Uterus (tissue), 4 donors: ENCODE measurements around the gene DRC3. TPM values are rescaled to one million over a fixed set of nuclear protein-coding genes. Genes with fewer than 3 reads are reported as not detected.

Source experiments
- DNase-seq, 2 donors: peaks; one replicate each; pipeline ENCODE4 v3.0.0-alpha.2; 2019 to 2020
- H3K27ac ChIP-seq, 2 donors: fragments of 200-600 bp; sonication (generic); 1 replicate in 1 of 2; 2 replicates in 1 of 2; pipeline ENCODE4 v1.5.1; 2016 to 2018
- H3K27me3 ChIP-seq, 2 donors: fragments of 200-600 bp; sonication (generic); one replicate each; pipeline ENCODE4 v1.5.1; 2018 to 2019; ENCODE audit warnings: control low read depth in 1 of 2
- H3K36me3 ChIP-seq, 2 donors: fragments of 200-600 bp; sonication (generic); one replicate each; pipeline ENCODE4 v1.5.1; 2019; ENCODE audit warnings: control low read depth in 1 of 2
- H3K4me1 ChIP-seq, 2 donors: fragments of 200-600 bp; sonication (generic); one replicate each; pipeline ENCODE4 v1.5.1; 2018 to 2019; ENCODE audit warnings: control low read depth in 1 of 2
- H3K4me3 ChIP-seq, 2 donors: fragments of 200-600 bp; sonication (generic); 1 replicate in 1 of 2; 2 replicates in 1 of 2; pipeline ENCODE4 v1.5.1; 2018 to 2019; ENCODE audit warnings: mild to moderate bottlenecking in 1 of 2
- H3K9me3 ChIP-seq, 2 donors: fragments of 200-600 bp; sonication (generic); one replicate each; pipeline ENCODE4 v1.5.1; 2019; ENCODE audit warnings: control low read depth in 1 of 2
- CTCF ChIP-seq, 4 experiments: fragments of 200-600 bp in 2 of 4; fragments of 450-650 bp in 2 of 4; sonication (generic) in 2 of 4; IDR thresholded peaks; one replicate each; pipeline ENCODE4 v1.5.1; 2016 to 2019; ENCODE audit warnings: antibody characterized with exemption in 4 of 4, mild to moderate bottlenecking in 2 of 4, moderate library complexity in 1 of 4
- POLR2A ChIP-seq, 2 donors: fragments of 450-650 bp; IDR thresholded peaks; one replicate each; pipeline ENCODE4 v1.6.1; 2016; ENCODE audit warnings: antibody characterized with exemption in 2 of 2, mild to moderate bottlenecking in 1 of 2, moderate library complexity in 1 of 2
- intact Hi-C: fragments of 100-400 bp; cut with DNase I; formaldehyde crosslinking; loops from one replicate; pipeline ENCODE4 v1.15.1; 2023; ENCODE audit warnings: low total_unique reads
- total RNA-seq, 4 donors: library from RNA; depleted of rRNA in 3 of 4; stranded (reverse); fragments of >200 nt in 3 of 4; gene quantifications; one replicate each; pipeline versions ENCODE4 v1.1.0 to v1.2.4, GENCODE V29; 2014 to 2023
- donor health status: DM: yes; HTN: yes; CAD: no.

The DRC3 gene
- total RNA-seq, 4 donors from 2014 or later = 7.7 to 18.5 (median 13.6) TPM

- peaks cover 7 to 19% of the 10 kb centered on the region in 2 donors for H3K4me1 ChIP-seq
- H3K27ac ChIP-seq = peak overlapping the region; percentile 69 to 85
- no peak for DNase-seq
- H3K4me3 ChIP-seq = no peak overlapping the region
- no peak for TF ChIP-seq POLR2A (IDR thresholded peaks at IDR 0.05)
- TF ChIP-seq CTCF (IDR thresholded peaks at IDR 0.05) = no peak
- no peaks in the 10 kb centered on the region for H3K9me3 ChIP-seq
- H3K27me3 ChIP-seq = no peaks in the 10 kb centered on the region
- intact Hi-C loops = no loop called here
- no peaks in the 10 kb centered on the region for H3K36me3 ChIP-seq
Measured at GRCh38 chr17:17959520-17960361, 12.9 kb upstream of the DRC3 start.

GRCh38 chr17:17960500-17961030 lies 12.1 kb upstream of the DRC3 start:
- no peak overlapping the region for H3K4me3 ChIP-seq
- no peaks in the 10 kb centered on the region for H3K27me3 ChIP-seq
- peak overlapping the region; percentile 69 to 85 for H3K27ac ChIP-seq
- no peaks in the 10 kb centered on the region for H3K36me3 ChIP-seq
- intact Hi-C loops = no loop called here
- no peak for DNase-seq
- H3K4me1 ChIP-seq = peaks cover 7 to 19% of the 10 kb centered on the region in 2 donors
- H3K9me3 ChIP-seq = no peaks in the 10 kb centered on the region
- TF ChIP-seq POLR2A (IDR thresholded peaks at IDR 0.05) (no peak), CTCF (IDR thresholded peaks at IDR 0.05) (no peak)

- TF ChIP-seq POLR2A (IDR thresholded peaks at IDR 0.05) (no peak), CTCF (IDR thresholded peaks at IDR 0.05) (no peak)
- H3K36me3 ChIP-seq = no peaks in the 10 kb centered on the region
- no peak for DNase-seq
- intact Hi-C loops = no loop called here
- no peaks in the 10 kb centered on the region for H3K27me3 ChIP-seq
- no peak overlapping the region for H3K4me3 ChIP-seq
- H3K4me1 ChIP-seq = peaks cover 2 to 11% of the 10 kb centered on the region in 2 donors
- H3K9me3 ChIP-seq = no peaks in the 10 kb centered on the region
- no peak overlapping the region for H3K27ac ChIP-seq
Measured at GRCh38 chr17:17963066-17963465, 9.6 kb upstream of the DRC3 start.

- no peak for DNase-seq
- intact Hi-C loops = no loop called here
- TF ChIP-seq CTCF (IDR thresholded peaks at IDR 0.05) = no peak
- no peak for TF ChIP-seq POLR2A (IDR thresholded peaks at IDR 0.05)
- Histone ChIP-seq H3K4me1 (peaks cover 0 to 3% of the 10 kb centered on the region in 2 donors), H3K36me3 (no peaks in the 10 kb centered on the region), H3K27ac (no peak overlapping the region), H3K27me3 (no peaks in the 10 kb centered on the region), H3K4me3 (no peak overlapping the region), H3K9me3 (no peaks in the 10 kb centered on the region)
Measured at GRCh38 chr17:17963694-17964436, 8.8 kb upstream of the DRC3 start.

- peaks cover 0 to 3% of the 10 kb centered on the region in 2 donors for H3K4me1 ChIP-seq
- no peaks in the 10 kb centered on the region for H3K36me3 ChIP-seq
- TF ChIP-seq POLR2A (IDR thresholded peaks at IDR 0.05) (no peak), CTCF (IDR thresholded peaks at IDR 0.05) (no peak)
- H3K27me3 ChIP-seq = no peaks in the 10 kb centered on the region
- DNase-seq = no peak
- no peaks in the 10 kb centered on the region for H3K9me3 ChIP-seq
- no peak overlapping the region for H3K4me3 ChIP-seq
- no peak overlapping the region for H3K27ac ChIP-seq
- intact Hi-C loops = no loop called here
Measured at GRCh38 chr17:17964710-17965109, 8.0 kb upstream of the DRC3 start.
